H1 (cell line): ENCODE results near the gene ZNF511. TPM values are rescaled to one million over a fixed set of nuclear protein-coding genes. Genes with fewer than 3 reads are reported as not detected.

ENCODE experiments used
- CTCF ChIA-PET: fragments of 300-600 bp; sonication (Branson Sonifier 250); formaldehyde crosslinking; loops from one replicate; lab custom pipeline; 2021; ENCODE audit not compliant: partially characterized antibody; lab: Charles Lee
- POLR2A ChIA-PET: fragments of 300-600 bp; sonication (Branson Sonifier 250); formaldehyde crosslinking; loops from one replicate; lab custom pipeline; 2021; ENCODE audit warnings: inconsistent platforms; ENCODE audit not compliant: partially characterized antibody; lab: Charles Lee
- DNase-seq, 2 experiments: peaks; one replicate each; pipeline versions ENCODE4 v3.0.0 to v3.0.0-alpha.2; 2010 to 2022; ENCODE audit warnings: low spot score in 2 of 2, low read depth in 1 of 2, mixed read lengths in 1 of 2
- FAIRE-seq: peaks from 2 replicates; lab custom pipeline; 2011; peaks lifted over from hg19 to GRCh38; lab: Jason Lieb, UNC
- H2AFZ ChIP-seq: 2 replicates; pipeline ENCODE4 v1.8.1; 2012; ENCODE audit warnings: low read length, inconsistent platforms
- H2AK5ac ChIP-seq: 2 replicates; pipeline ENCODE4 v1.6.1; 2013; ENCODE audit warnings: low read depth, low read length
- H2BK120ac ChIP-seq: replicated peaks from 2 replicates; pipeline ENCODE3; 2013; ENCODE audit warnings: low read depth, low read length, inconsistent platforms
- H2BK12ac ChIP-seq: 2 replicates; pipeline ENCODE4 v1.6.1; 2013; ENCODE audit warnings: low read depth, low read length
- H2BK15ac ChIP-seq: 2 replicates; pipeline ENCODE4 v1.6.1; 2013; ENCODE audit warnings: low read length
- H2BK20ac ChIP-seq: 2 replicates; pipeline ENCODE4 v1.6.1; 2013; ENCODE audit warnings: low read length
- H2BK5ac ChIP-seq: 2 replicates; pipeline ENCODE4 v1.6.1; 2013; ENCODE audit warnings: low read depth, low read length
- H3K14ac ChIP-seq: 2 replicates; pipeline ENCODE4 v1.6.1; 2013; ENCODE audit warnings: inconsistent platforms; ENCODE audit not compliant: insufficient read length
- H3K18ac ChIP-seq: 2 replicates; pipeline ENCODE4 v1.6.1; 2013; ENCODE audit warnings: low read length; ENCODE audit errors: extremely low read depth
- H3K23ac ChIP-seq: 2 replicates; pipeline ENCODE4 v1.6.1; 2013; ENCODE audit warnings: inconsistent platforms; ENCODE audit not compliant: insufficient read length
- H3K23me2 ChIP-seq: 2 replicates; pipeline ENCODE4 v1.6.1; 2013; ENCODE audit warnings: low read depth, low read length
- H3K27ac ChIP-seq: 2 replicates; pipeline ENCODE4 v1.6.1; 2011; ENCODE audit warnings: low read depth, low read length, inconsistent platforms
- H3K27me3 ChIP-seq, 4 experiments: replicated peaks in 1 of 4; 1 replicate in 1 of 4; 2 replicates in 3 of 4; pipeline versions ENCODE4 v1.6.1 to v1.8.1; 2011 to 2013; ENCODE audit warnings: low read length in 3 of 4, mild to moderate bottlenecking in 3 of 4, inconsistent platforms in 2 of 4, mixed read lengths in 2 of 4, moderate library complexity in 1 of 4; ENCODE audit not compliant: control insufficient read depth in 3 of 4, insufficient read depth in 3 of 4; ENCODE audit errors: extremely low read depth in 1 of 4
- H3K36me3 ChIP-seq, 4 experiments: 2 replicates each; pipeline versions ENCODE4 v1.6.1 to v1.8.1; 2011 to 2013; ENCODE audit warnings: mild to moderate bottlenecking in 4 of 4, low read length in 3 of 4, moderate library complexity in 2 of 4, control low read depth in 1 of 4, inconsistent platforms in 1 of 4; ENCODE audit not compliant: insufficient read depth in 4 of 4, control insufficient read depth in 2 of 4
- H3K4ac ChIP-seq: replicated peaks from 2 replicates; pipeline ENCODE3; 2013; ENCODE audit warnings: low read length, low read depth, mixed read lengths, inconsistent platforms; ENCODE audit not compliant: insufficient read length
- H3K4me1 ChIP-seq, 4 experiments: replicated peaks in 1 of 4; 1 replicate in 1 of 4; 2 replicates in 3 of 4; pipeline versions ENCODE4 v1.6.1 to v1.8.1; 2011 to 2013; ENCODE audit warnings: low read length in 3 of 4, inconsistent platforms in 2 of 4, mixed read lengths in 1 of 4; ENCODE audit not compliant: insufficient read depth in 4 of 4, control insufficient read depth in 3 of 4
- H3K4me2 ChIP-seq, 2 experiments: 2 replicates each; pipeline versions ENCODE4 v1.6.1 to v1.8.1; 2011 to 2013; ENCODE audit warnings: low read depth in 2 of 2, low read length in 2 of 2, control low read depth in 1 of 2, inconsistent platforms in 1 of 2, mild to moderate bottlenecking in 1 of 2; ENCODE audit not compliant: insufficient read depth in 1 of 2
- H3K4me3 ChIP-seq, 4 experiments: fragments of 200-600, 300-600 bp in 1 of 4; sonication (generic), shearing (Covaris generic), sonication (Bioruptor Twin) in 1 of 4; 2 replicates each; pipeline versions ENCODE4 v1.5.1 to v1.8.1; 2011 to 2016; ENCODE audit warnings: low read length in 4 of 4, low read depth in 3 of 4, control low read depth in 2 of 4, inconsistent platforms in 2 of 4, mild to moderate bottlenecking in 2 of 4, mixed read lengths in 1 of 4, moderate library complexity in 1 of 4; ENCODE audit not compliant: insufficient read depth in 2 of 4; ENCODE audit errors: extremely low read depth in 1 of 4
- H3K56ac ChIP-seq: replicated peaks from 2 replicates; pipeline ENCODE3; 2013; ENCODE audit warnings: low read depth, mild to moderate bottlenecking, mixed read lengths, low read length, inconsistent platforms; ENCODE audit not compliant: insufficient read length
- H3K79me1 ChIP-seq: 2 replicates; pipeline ENCODE4 v1.6.1; 2013; ENCODE audit warnings: low read depth, low read length, control low read depth
- H3K79me2 ChIP-seq, 2 experiments: 2 replicates each; pipeline versions ENCODE4 v1.6.1 to v1.8.1; 2012 to 2013; ENCODE audit warnings: low read length in 2 of 2, mild to moderate bottlenecking in 2 of 2, inconsistent platforms in 1 of 2; ENCODE audit not compliant: insufficient read depth in 2 of 2, control insufficient read depth in 1 of 2
- H3K9ac ChIP-seq, 4 experiments: replicated peaks in 1 of 4; 1 replicate in 1 of 4; 2 replicates in 3 of 4; pipeline versions ENCODE4 v1.6.1 to v1.8.1; 2011 to 2013; ENCODE audit warnings: low read depth in 3 of 4, low read length in 3 of 4, control low read depth in 2 of 4, mild to moderate bottlenecking in 2 of 4, moderate library complexity in 2 of 4, inconsistent platforms in 1 of 4; ENCODE audit errors: extremely low read depth in 1 of 4
- H3K9me3 ChIP-seq, 2 experiments: 2 replicates each; pipeline versions ENCODE4 v1.6.1 to v1.8.1; 2012 to 2013; ENCODE audit warnings: mild to moderate bottlenecking in 2 of 2, moderate library complexity in 2 of 2, control low read depth in 1 of 2, inconsistent platforms in 1 of 2, low read depth in 1 of 2, low read length in 1 of 2, mixed read lengths in 1 of 2; ENCODE audit not compliant: insufficient read depth in 2 of 2
- H4K20me1 ChIP-seq, 2 experiments: replicated peaks in 1 of 2; 2 replicates each; pipeline versions ENCODE3 to v1.8.1; 2011 to 2013; ENCODE audit warnings: inconsistent platforms in 2 of 2, low read length in 2 of 2, mild to moderate bottlenecking in 1 of 2; ENCODE audit not compliant: insufficient read depth in 2 of 2, control insufficient read depth in 1 of 2
- H4K5ac ChIP-seq: 2 replicates; pipeline ENCODE4 v1.6.1; 2013; ENCODE audit warnings: low read length, low read depth, mixed read lengths, inconsistent platforms; ENCODE audit not compliant: insufficient read length
- H4K8ac ChIP-seq: 2 replicates; pipeline ENCODE4 v1.8.0; 2013; ENCODE audit warnings: mild to moderate bottlenecking, moderate library complexity, low read length, inconsistent platforms; ENCODE audit not compliant: insufficient read depth; ENCODE audit errors: extremely low read depth
- H4K91ac ChIP-seq: replicated peaks from 2 replicates; pipeline ENCODE3; 2013; ENCODE audit warnings: low read length, mixed read lengths, inconsistent platforms; ENCODE audit not compliant: insufficient read length
- CREB1 ChIP-seq: IDR thresholded peaks from 2 replicates; pipeline ENCODE4 v1.6.1; 2012; ENCODE audit warnings: inconsistent platforms
- EP300 ChIP-seq, 2 experiments: IDR thresholded peaks; 1 replicate in 1 of 2; 2 replicates in 1 of 2; pipeline ENCODE4 v1.6.1; 2011 to 2012; ENCODE audit warnings: low read depth in 2 of 2, low read length in 2 of 2, mild to moderate bottlenecking in 2 of 2, borderline replicate concordance in 1 of 2, inconsistent platforms in 1 of 2, moderate library complexity in 1 of 2
- JUND ChIP-seq: IDR thresholded peaks from 2 replicates; pipeline ENCODE4 v1.6.1; 2011; ENCODE audit warnings: mild to moderate bottlenecking, improper control_type of control experiment, low read length
- KDM4A ChIP-seq: IDR thresholded peaks from one replicate; pipeline ENCODE4 v1.7.1; 2012; ENCODE audit warnings: low read depth, mild to moderate bottlenecking, moderate library complexity, low read length, inconsistent platforms; ENCODE audit not compliant: severe bottlenecking
- MAFK ChIP-seq: IDR thresholded peaks from 2 replicates; pipeline ENCODE4 v1.6.1; 2012; ENCODE audit warnings: low read depth, mild to moderate bottlenecking, improper control_type of control experiment, low read length
- WGBS, 2 experiments: shearing (Covaris generic) in 1 of 2; methylation state at CpG; one replicate each; pipeline versions ENCODE4 v1.1.6 to v1.1.7; 2013 to 2015; ENCODE audit warnings: low lambda C conversion rate in 2 of 2, mixed read lengths in 2 of 2, inconsistent platforms in 1 of 2, low coverage in 1 of 2, missing lambda C conversion rate in 1 of 2; ENCODE audit not compliant: insufficient replicate concordance in 2 of 2, insufficient coverage in 1 of 2, insufficient read length in 1 of 2; ENCODE audit errors: extremely low coverage in 1 of 2, missing lambda C conversion rate in 1 of 2; 5-methylcytosine and 5-hydroxymethylcytosine counted together
- polyA plus RNA-seq, 7 experiments: library from polyadenylated mRNA; depleted of rRNA in 3 of 7; stranded (reverse) in 5 of 7; unstranded in 2 of 7; fragments of >200 nt in 5 of 7; fragments of 200-250 nt in 2 of 7; gene quantifications; 1 replicate in 5 of 7; 2 replicates in 1 of 7; 4 replicates in 1 of 7; pipeline versions ENCODE4 v1.2.1 to v1.2.3, GENCODE V29; 2011 to 2013; ENCODE audit warnings: missing spikeins in 2 of 7, mixed read lengths in 2 of 7
- total RNA-seq: library from RNA; stranded (reverse); fragmentation: NEBNext Ultra II Directional; extraction: Animal tissue kit (Norgen Biotek cat#: 25700); gene quantifications from 2 replicates; pipeline ENCODE4 v1.2.1, GENCODE V29; 2021

ZNF511 gene
- total and polyA plus RNA-seq, 2 of the 8 experiments (the other 6 are each of a cell fraction or from before 2014, with no cell fraction given) = 55.4 to 71.7 TPM

DNA sequence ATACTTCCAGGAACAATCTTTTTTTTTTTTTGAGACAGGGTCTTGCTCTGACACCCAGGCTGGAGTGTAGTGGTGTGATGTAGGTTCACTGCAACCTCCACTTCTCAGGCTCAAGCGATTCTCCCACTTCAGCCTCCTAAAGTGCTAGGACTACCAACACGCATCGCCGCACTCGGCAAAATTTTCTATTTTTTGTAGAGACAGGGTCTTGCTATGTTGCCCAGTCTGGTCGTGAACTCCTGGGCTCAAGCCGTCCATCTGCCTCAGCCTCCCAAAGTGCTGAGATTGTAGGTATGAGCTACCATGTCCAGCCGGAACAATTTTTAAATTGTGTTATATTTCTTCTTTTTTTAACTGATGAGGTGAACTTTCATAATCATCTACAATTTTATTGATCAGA lies 2.1 kb downstream of the ZNF511 start:
- H2BK20ac ChIP-seq = no peak overlapping the region
- POLR2A ChIA-PET = interaction anchor here (0.6 to 1.6 kb wide), 3 partner anchors 11 to 36 kb away, joined by 3 to 7 read pairs (median 6); no protein-coding TSS in a partner anchor
- CTCF ChIA-PET = interaction anchor here (0.7 to 1.1 kb wide), 3 partner anchors 13 to 41 kb away, joined by 3 to 5 read pairs (median 3); no protein-coding TSS in a partner anchor
- TF ChIP-seq KDM4A (no peak), JUND (no peak), CREB1 (no peak), MAFK (no peak), EP300 (IDR thresholded peaks at IDR 0.05; ENCODE audit: borderline replicate concordance in 1 of 2, low read depth in 2 of 2, low read length in 2 of 2) (no peak)

More for the DNA sequence above, 2.1 kb downstream of the ZNF511 start:
- peaks cover 4 to 22% (median 6%) of the 10 kb centered on the region in 4 experiments; a peak in 7 of 8 replicates for H3K36me3 ChIP-seq
- no peak overlapping the region for H2BK120ac ChIP-seq
- no peak overlapping the region for H4K8ac ChIP-seq
- no peak overlapping the region for H3K56ac ChIP-seq
- no peak overlapping the region for H3K14ac ChIP-seq
- H4K5ac ChIP-seq = no peak overlapping the region
- peaks cover 9% of the 10 kb centered on the region; the same call in 1 of the 2 replicates for H3K23me2 ChIP-seq
- H3K27me3 ChIP-seq = no peaks in the 10 kb centered on the region
- H3K79me1 ChIP-seq = peaks cover 16% of the 10 kb centered on the region
- H3K4me2 ChIP-seq = no peak overlapping the region
- H3K23ac ChIP-seq = no peak overlapping the region
- H3K27ac ChIP-seq = no peak overlapping the region
- no peak overlapping the region for H3K4ac ChIP-seq
- no peak overlapping the region for H2AK5ac ChIP-seq
- no peak for DNase-seq
- no peak overlapping the region for H3K4me3 ChIP-seq
- no peak overlapping the region for H2BK12ac ChIP-seq
- H3K9me3 ChIP-seq = no peaks in the 10 kb centered on the region
- no peak overlapping the region for H3K18ac ChIP-seq
- H3K9ac ChIP-seq = no peak overlapping the region
- peaks cover 0 to 6% (median 4%) of the 10 kb centered on the region in 4 experiments; a peak in 4 of 7 replicates for H3K4me1 ChIP-seq
- H4K20me1 ChIP-seq = peaks cover 5 to 12% of the 10 kb centered on the region in 2 experiments
- no peak overlapping the region for H2AFZ ChIP-seq
- H3K79me2 ChIP-seq = peaks cover 3 to 23% of the 10 kb centered on the region in 2 experiments; a peak in 3 of 4 replicates
- no peak overlapping the region for H4K91ac ChIP-seq
- H2BK5ac ChIP-seq = no peak overlapping the region
- WGBS, 2 experiments = 99% methylated on average over 8 of the region's 8 CpGs; no CpG with 5 or more reads in 1 of the 2 experiments
- no peak overlapping the region for H2BK15ac ChIP-seq
- no peak for FAIRE-seq
